Measurements from ENCODE around the gene GPI. TPM values are rescaled to one million over a fixed set of nuclear protein-coding genes. Genes with fewer than 3 reads are reported as not detected.
"Not testable (repeated sequence)": the region's sequence is repeated elsewhere in the genome, so short reads cannot be mapped to it uniquely, and the experiment has no call there.

Gene GPI
- total and polyA plus RNA-seq, 2 donors: 78.2 to 90.1 TPM

DNA sequence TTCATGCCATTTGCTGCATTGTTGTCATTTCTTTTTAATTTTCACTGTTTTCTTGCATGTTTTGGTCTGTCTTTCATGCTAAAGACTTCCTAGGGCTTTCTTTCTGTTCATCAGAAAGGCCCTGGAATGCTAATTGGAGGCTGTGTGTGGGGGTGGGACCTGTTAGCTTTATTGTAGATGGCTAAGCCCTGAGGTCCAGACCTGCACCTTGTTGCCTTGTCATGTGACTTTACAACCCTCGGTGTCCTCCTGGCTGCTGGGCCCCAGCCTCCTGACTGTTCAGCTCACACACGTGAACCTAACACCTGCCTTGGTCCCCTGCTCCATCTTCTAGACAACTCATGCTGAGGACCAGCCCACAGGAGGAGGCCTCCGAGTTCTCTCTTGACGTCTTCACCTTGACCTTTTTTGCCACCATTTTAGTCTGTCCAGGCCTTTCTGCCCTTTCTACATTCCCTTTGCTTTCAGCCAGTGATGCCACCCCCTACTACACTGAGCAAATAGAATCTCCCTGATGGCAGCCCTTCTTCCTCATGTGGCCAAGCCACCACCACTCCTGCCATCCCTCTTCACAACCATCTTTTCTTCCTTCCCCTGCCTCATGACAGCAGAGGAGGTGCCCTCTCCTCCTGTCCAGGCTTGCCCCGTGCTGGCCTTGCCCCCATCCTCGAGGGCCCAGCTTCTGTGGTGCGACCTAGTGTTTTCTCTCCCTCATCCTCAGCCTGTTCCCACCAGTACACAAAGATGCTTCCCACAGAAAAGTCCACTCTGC is 41.4 kb upstream of the GPI start:
- Histone ChIP-seq H3K36me3 (ENCODE audit: control insufficient read depth in 2 of 2, insufficient read depth in 2 of 2, low read length in 1 of 2) (peaks cover 14 to 33% of the 10 kb centered on the region in 2 donors), H3K9me3 (ENCODE audit: control insufficient read depth in 2 of 2, insufficient read depth in 1 of 2, low read length in 1 of 2) (no peaks in the 10 kb centered on the region), H3K4me1 (ENCODE audit: control insufficient read depth in 2 of 2, insufficient read depth in 2 of 2, low read length in 2 of 2) (no peaks in the 10 kb centered on the region), H3K27me3 (ENCODE audit: control insufficient read depth in 2 of 2, insufficient read depth in 1 of 2, low read length in 1 of 2) (no peaks in the 10 kb centered on the region), H3K4me3 (ENCODE audit: low read length in 2 of 2) (no peak overlapping the region), H3K27ac (ENCODE audit: low read depth in 1 of 2, low read length in 1 of 2) (no peak overlapping the region)
- 99% methylated on average over 7 of the region's 7 CpGs for WGBS
- DNase-seq (ENCODE audit: low read depth in 6 of 9, low spot score in 9 of 9): no peak

- Histone ChIP-seq H3K36me3 (ENCODE audit: control insufficient read depth in 2 of 2, insufficient read depth in 2 of 2, low read length in 1 of 2) (peaks cover 18 to 34% of the 10 kb centered on the region in 2 donors), H3K9me3 (ENCODE audit: control insufficient read depth in 2 of 2, insufficient read depth in 1 of 2, low read length in 1 of 2) (no peaks in the 10 kb centered on the region), H3K4me1 (ENCODE audit: control insufficient read depth in 2 of 2, insufficient read depth in 2 of 2, low read length in 2 of 2) (no peaks in the 10 kb centered on the region), H3K27ac (ENCODE audit: low read depth in 1 of 2, low read length in 1 of 2) (no peak overlapping the region), H3K4me3 (ENCODE audit: low read length in 2 of 2) (no peak overlapping the region), H3K27me3 (ENCODE audit: control insufficient read depth in 2 of 2, insufficient read depth in 1 of 2, low read length in 1 of 2) (no peaks in the 10 kb centered on the region)
- WGBS: 99% methylated on average over 3 of the region's 3 CpGs
- no peak for DNase-seq (ENCODE audit: low read depth in 6 of 9, low spot score in 9 of 9)
These were observed 40.7 kb upstream of the GPI start for GRCh38 chr19:34324320-34324719.

DNA sequence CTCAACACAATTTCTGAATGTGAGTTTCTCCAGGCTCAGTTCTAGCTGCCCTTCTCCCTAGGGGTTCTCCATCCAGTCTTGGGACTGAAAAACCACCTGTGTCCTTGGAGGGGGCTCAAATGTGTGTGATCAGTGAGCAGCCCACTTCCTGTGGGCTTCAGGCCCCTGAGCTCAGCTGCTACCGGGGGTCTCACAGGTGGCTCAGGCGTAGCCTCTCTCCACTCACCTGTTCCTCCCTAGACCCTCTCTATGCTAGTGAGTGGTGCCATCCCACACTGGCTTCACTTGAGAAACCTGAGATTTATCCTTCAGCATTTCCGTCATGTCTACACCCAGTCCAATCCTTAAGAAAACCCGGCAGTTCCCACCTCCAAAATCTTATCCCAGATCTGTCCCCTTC is 39.8 kb upstream of the GPI start:
- H3K27me3 ChIP-seq (ENCODE audit: control insufficient read depth in 2 of 2, insufficient read depth in 1 of 2, low read length in 1 of 2): no peaks in the 10 kb centered on the region
- H3K4me1 ChIP-seq (ENCODE audit: control insufficient read depth in 2 of 2, insufficient read depth in 2 of 2, low read length in 2 of 2): no peaks in the 10 kb centered on the region
- H3K4me3 ChIP-seq (ENCODE audit: low read length in 2 of 2): no peak overlapping the region
- H3K36me3 ChIP-seq (ENCODE audit: control insufficient read depth in 2 of 2, insufficient read depth in 2 of 2, low read length in 1 of 2): peaks cover 22 to 36% of the 10 kb centered on the region in 2 donors
- no peak overlapping the region for H3K27ac ChIP-seq (ENCODE audit: low read depth in 1 of 2, low read length in 1 of 2)
- H3K9me3 ChIP-seq (ENCODE audit: control insufficient read depth in 2 of 2, insufficient read depth in 1 of 2, low read length in 1 of 2): no peaks in the 10 kb centered on the region
- WGBS: 96% methylated on average over 4 of the region's 4 CpGs
- DNase-seq (ENCODE audit: low read depth in 6 of 9, low spot score in 9 of 9): no peak

- no peaks in the 10 kb centered on the region for H3K9me3 ChIP-seq (ENCODE audit: control insufficient read depth in 2 of 2, insufficient read depth in 1 of 2, low read length in 1 of 2)
- DNase-seq (ENCODE audit: low read depth in 6 of 9, low spot score in 9 of 9): no peak
- no peak overlapping the region for H3K27ac ChIP-seq (ENCODE audit: low read depth in 1 of 2, low read length in 1 of 2)
- whole genome bisulfite sequencing: 98% methylated on average over 4 of the region's 4 CpGs
- H3K4me1 ChIP-seq (ENCODE audit: control insufficient read depth in 2 of 2, insufficient read depth in 2 of 2, low read length in 2 of 2): no peaks in the 10 kb centered on the region
- no peak overlapping the region for H3K4me3 ChIP-seq (ENCODE audit: low read length in 2 of 2)
- H3K36me3 ChIP-seq (ENCODE audit: control insufficient read depth in 2 of 2, insufficient read depth in 2 of 2, low read length in 1 of 2): peaks cover 25 to 38% of the 10 kb centered on the region in 2 donors
- no peaks in the 10 kb centered on the region for H3K27me3 ChIP-seq (ENCODE audit: control insufficient read depth in 2 of 2, insufficient read depth in 1 of 2, low read length in 1 of 2)
These were observed 38.8 kb upstream of the GPI start for GRCh38 chr19:34325981-34326787.

DNA sequence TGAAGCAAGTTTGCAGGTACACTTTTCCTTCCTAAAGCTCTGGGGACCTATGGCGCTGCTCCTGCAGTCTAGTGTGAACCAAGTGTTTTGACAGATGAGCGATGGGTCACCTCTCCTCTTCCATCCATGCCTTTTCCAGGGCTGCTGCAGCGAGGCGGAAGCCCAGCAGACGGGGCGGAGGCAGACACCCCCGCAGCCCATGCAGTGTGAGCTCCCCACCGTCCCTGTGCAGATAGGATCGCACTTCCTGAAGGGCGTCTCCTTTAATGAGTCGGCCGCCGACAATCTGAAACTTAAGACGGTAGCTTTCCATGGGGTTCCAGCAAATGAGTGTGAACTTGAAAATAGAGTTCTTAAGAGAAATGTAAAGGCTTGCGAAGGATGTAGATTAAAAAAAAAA is 37.1 kb upstream of the GPI start:
- Histone ChIP-seq H3K27ac (ENCODE audit: low read depth in 1 of 2, low read length in 1 of 2) (no peak overlapping the region), H3K9me3 (ENCODE audit: control insufficient read depth in 2 of 2, insufficient read depth in 1 of 2, low read length in 1 of 2) (no peaks in the 10 kb centered on the region), H3K27me3 (ENCODE audit: control insufficient read depth in 2 of 2, insufficient read depth in 1 of 2, low read length in 1 of 2) (no peaks in the 10 kb centered on the region), H3K4me3 (ENCODE audit: low read length in 2 of 2) (no peak overlapping the region), H3K36me3 (ENCODE audit: control insufficient read depth in 2 of 2, insufficient read depth in 2 of 2, low read length in 1 of 2) (peaks cover 29 to 45% of the 10 kb centered on the region in 2 donors), H3K4me1 (ENCODE audit: control insufficient read depth in 2 of 2, insufficient read depth in 2 of 2, low read length in 2 of 2) (no peaks in the 10 kb centered on the region)
- no peak for DNase-seq (ENCODE audit: low read depth in 6 of 9, low spot score in 9 of 9)
- WGBS: 93% methylated on average over 15 of the region's 15 CpGs

GRCh38 chr19:34328982-34329381 is 36.0 kb upstream of the GPI start:
- no peaks in the 10 kb centered on the region for H3K27me3 ChIP-seq (ENCODE audit: control insufficient read depth in 2 of 2, insufficient read depth in 1 of 2, low read length in 1 of 2)
- no peak overlapping the region for H3K27ac ChIP-seq (ENCODE audit: low read depth in 1 of 2, low read length in 1 of 2)
- peaks cover 36 to 44% of the 10 kb centered on the region in 2 donors for H3K36me3 ChIP-seq (ENCODE audit: control insufficient read depth in 2 of 2, insufficient read depth in 2 of 2, low read length in 1 of 2)
- no peak for DNase-seq (ENCODE audit: low read depth in 6 of 9, low spot score in 9 of 9)
- no peak overlapping the region for H3K4me3 ChIP-seq (ENCODE audit: low read length in 2 of 2)
- WGBS: 96% methylated on average over 1 of the region's 1 CpG
- no peaks in the 10 kb centered on the region for H3K9me3 ChIP-seq (ENCODE audit: control insufficient read depth in 2 of 2, insufficient read depth in 1 of 2, low read length in 1 of 2)
- no peaks in the 10 kb centered on the region for H3K4me1 ChIP-seq (ENCODE audit: control insufficient read depth in 2 of 2, insufficient read depth in 2 of 2, low read length in 2 of 2)

DNA sequence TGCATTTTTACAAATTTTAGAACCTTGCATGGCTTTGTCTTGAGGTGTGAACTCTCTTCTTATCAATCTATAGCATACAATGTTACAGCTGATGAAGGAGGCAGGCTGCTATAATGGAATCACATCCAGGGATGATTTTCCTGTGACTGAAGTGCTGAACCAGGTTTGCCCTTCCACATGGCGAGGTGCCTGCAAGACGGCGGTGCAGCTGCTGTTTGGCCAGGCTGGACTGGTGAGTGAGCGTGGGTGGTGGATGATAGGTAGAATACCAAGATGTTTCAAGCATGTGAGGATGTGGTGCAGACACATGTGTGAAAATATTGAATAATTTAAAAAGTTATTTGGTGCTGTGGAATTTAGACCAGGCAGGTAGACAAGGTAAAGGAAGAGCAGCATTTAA is 34.9 kb upstream of the GPI start:
- no peaks in the 10 kb centered on the region for H3K4me1 ChIP-seq (ENCODE audit: control insufficient read depth in 2 of 2, insufficient read depth in 2 of 2, low read length in 2 of 2)
- DNase-seq (ENCODE audit: low read depth in 6 of 9, low spot score in 9 of 9): no peak
- H3K27ac ChIP-seq (ENCODE audit: low read depth in 1 of 2, low read length in 1 of 2): no peak overlapping the region
- 99% methylated on average over 4 of the region's 4 CpGs for WGBS
- H3K36me3 ChIP-seq (ENCODE audit: control insufficient read depth in 2 of 2, insufficient read depth in 2 of 2, low read length in 1 of 2): peaks cover 32 to 44% of the 10 kb centered on the region in 2 donors
- H3K4me3 ChIP-seq (ENCODE audit: low read length in 2 of 2): no peak overlapping the region
- no peaks in the 10 kb centered on the region for H3K27me3 ChIP-seq (ENCODE audit: control insufficient read depth in 2 of 2, insufficient read depth in 1 of 2, low read length in 1 of 2)
- no peaks in the 10 kb centered on the region for H3K9me3 ChIP-seq (ENCODE audit: control insufficient read depth in 2 of 2, insufficient read depth in 1 of 2, low read length in 1 of 2)

- peaks cover 32 to 42% of the 10 kb centered on the region in 2 donors for H3K36me3 ChIP-seq (ENCODE audit: control insufficient read depth in 2 of 2, insufficient read depth in 2 of 2, low read length in 1 of 2)
- not testable (repeated sequence) for H3K4me1 ChIP-seq (ENCODE audit: control insufficient read depth in 2 of 2, insufficient read depth in 2 of 2, low read length in 2 of 2); H3K9me3 ChIP-seq (ENCODE audit: control insufficient read depth in 2 of 2, insufficient read depth in 1 of 2, low read length in 1 of 2); H3K27me3 ChIP-seq (ENCODE audit: control insufficient read depth in 2 of 2, insufficient read depth in 1 of 2, low read length in 1 of 2); H3K4me3 ChIP-seq (ENCODE audit: low read length in 2 of 2); H3K27ac ChIP-seq (ENCODE audit: low read depth in 1 of 2, low read length in 1 of 2); DNase-seq (ENCODE audit: low read depth in 6 of 9, low spot score in 9 of 9)
- 98% methylated on average over 8 of the region's 8 CpGs for WGBS
These were observed 34.4 kb upstream of the GPI start for GRCh38 chr19:34330596-34330995.

- H3K4me1 ChIP-seq (ENCODE audit: control insufficient read depth in 2 of 2, insufficient read depth in 2 of 2, low read length in 2 of 2); H3K9me3 ChIP-seq (ENCODE audit: control insufficient read depth in 2 of 2, insufficient read depth in 1 of 2, low read length in 1 of 2); H3K4me3 ChIP-seq (ENCODE audit: low read length in 2 of 2); DNase-seq (ENCODE audit: low read depth in 6 of 9, low spot score in 9 of 9); H3K27me3 ChIP-seq (ENCODE audit: control insufficient read depth in 2 of 2, insufficient read depth in 1 of 2, low read length in 1 of 2); H3K27ac ChIP-seq (ENCODE audit: low read depth in 1 of 2, low read length in 1 of 2): not testable (repeated sequence)
- 99% methylated on average over 10 of the region's 10 CpGs for WGBS
- H3K36me3 ChIP-seq (ENCODE audit: control insufficient read depth in 2 of 2, insufficient read depth in 2 of 2, low read length in 1 of 2): peaks cover 32 to 39% of the 10 kb centered on the region in 2 donors
These were observed 33.4 kb upstream of the GPI start for GRCh38 chr19:34331596-34331995.
